ENCODE measurements around the gene HMGCL.
"Not testable (repeated sequence)": the region's sequence is repeated elsewhere in the genome, so short reads cannot be mapped to it uniquely, and the experiment has no call there.

HMGCL gene

GRCh38 chr1:23798662-23799142, 26.5 kb downstream of the HMGCL start:
- DNase-seq (ENCODE audit: low read depth in 2 of 2) = no peak

- no peak for DNase-seq (ENCODE audit: low read depth in 2 of 2)
These were observed 27.5 kb downstream of the HMGCL start for GRCh38 chr1:23797478-23798448.

GRCh38 chr1:23796466-23797271, 28.6 kb downstream of the HMGCL start:
- no peak for DNase-seq (ENCODE audit: low read depth in 2 of 2)

GRCh38 chr1:23795676-23796465, 29.4 kb downstream of the HMGCL start:
- no peak for DNase-seq (ENCODE audit: low read depth in 2 of 2)

- DNase-seq (ENCODE audit: low read depth in 2 of 2) = not testable (repeated sequence)
These were observed 30.5 kb downstream of the HMGCL start for GRCh38 chr1:23794732-23795182.

- no peak for DNase-seq (ENCODE audit: low read depth in 2 of 2)
These were observed 31.1 kb downstream of the HMGCL start for GRCh38 chr1:23793861-23794731.

- no peak for DNase-seq (ENCODE audit: low read depth in 2 of 2)
These were observed 32.0 kb downstream of the HMGCL start for GRCh38 chr1:23793018-23793781.

- no peak for DNase-seq (ENCODE audit: low read depth in 2 of 2)
These were observed 32.9 kb downstream of the HMGCL start for GRCh38 chr1:23792151-23792945.

- DNase-seq (ENCODE audit: low read depth in 2 of 2) = no peak
These were observed 33.6 kb downstream of the HMGCL start for GRCh38 chr1:23791516-23792047.

GRCh38 chr1:23790696-23791515, 34.3 kb downstream of the HMGCL start, which contains the start of gene LYPLA2:
LYPLA2 (plus strand) TSS chr1:23791145; CDS start chr1:23792683, 1,538 bp downstream.
- peak; percentile 66 to 74 for DNase-seq (ENCODE audit: low read depth in 2 of 2)

GRCh38 chr1:23788695-23789094, 36.5 kb downstream of the HMGCL start:
- DNase-seq (ENCODE audit: low read depth in 2 of 2) = no peak

GRCh38 chr1:23787701-23788100, 37.5 kb downstream of the HMGCL start:
- DNase-seq (ENCODE audit: low read depth in 2 of 2) = no peak

GRCh38 chr1:23784846-23785245, 40.4 kb downstream of the HMGCL start:
- no peak for DNase-seq (ENCODE audit: low read depth in 2 of 2)

GRCh38 chr1:23783141-23783540, 42.1 kb downstream of the HMGCL start:
- not testable (repeated sequence) for DNase-seq (ENCODE audit: low read depth in 2 of 2)

GRCh38 chr1:23779826-23780371, 45.3 kb downstream of the HMGCL start:
- no peak for DNase-seq (ENCODE audit: low read depth in 2 of 2)

GRCh38 chr1:23777979-23778814, 47.0 kb downstream of the HMGCL start, which contains the start of gene PITHD1:
PITHD1 (plus strand) TSS chr1:23778418; CDS start chr1:23778516, 98 bp downstream.
- peak; percentile 47 to 68 for DNase-seq (ENCODE audit: low read depth in 2 of 2)

Data from stimulated activated CD8-positive, alpha-beta memory T cell treated with anti-CD3 and anti-CD28 coated beads, Interleukin-2, amount 100 ng/mL, for 1 hour (primary cell).